HG03469 (cell line): ENCODE results near the gene KCNF1.

Experiments used
- ATAC-seq: cut with Tn5 transposase; IDR thresholded peaks from one replicate; pipeline ENCODE4 v1.9.1; 2021; ENCODE audit warnings: mild to moderate bottlenecking, moderate library complexity, moderate number of reproducible peaks; ENCODE audit not compliant: unreplicated experiment

KCNF1 gene

GRCh38 chr2:10879624-10880585, 31.8 kb upstream of the KCNF1 start:
- ATAC-seq = no peak

DNA sequence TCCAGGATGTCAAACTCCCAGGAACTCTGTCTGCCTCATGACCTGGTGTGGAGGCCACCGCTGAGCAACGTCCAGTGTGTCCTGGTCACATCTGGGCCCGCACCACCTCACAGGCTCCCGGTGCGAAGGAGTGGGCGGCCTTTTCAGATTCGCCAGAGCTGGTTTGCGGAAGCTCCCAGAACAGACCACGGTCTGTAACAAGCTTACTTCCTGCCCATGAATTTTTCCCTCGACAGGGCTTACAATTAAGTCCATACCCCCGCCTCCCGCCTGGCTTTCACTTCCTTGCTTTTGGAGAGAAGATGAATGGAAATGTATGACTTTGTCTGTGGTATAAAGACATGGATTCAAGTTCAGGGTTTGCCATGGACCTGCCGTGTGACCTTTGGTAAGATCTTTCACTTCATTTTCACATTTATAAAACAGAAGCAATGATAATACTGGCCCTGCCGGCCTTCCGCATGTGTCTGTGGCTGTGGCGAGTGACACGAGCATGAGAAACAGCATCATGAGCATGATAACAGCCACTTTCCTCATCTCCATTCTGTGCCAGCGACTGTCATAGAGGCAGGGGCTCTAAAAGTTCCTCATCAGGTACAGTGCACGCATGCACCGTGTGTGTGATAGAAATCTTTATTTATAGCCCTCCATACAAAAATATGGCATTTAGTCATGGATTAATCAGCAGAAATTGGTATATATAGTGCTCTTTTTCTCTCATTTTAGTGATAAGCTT, 31.0 kb upstream of the KCNF1 start:
- no peak for ATAC-seq

DNA sequence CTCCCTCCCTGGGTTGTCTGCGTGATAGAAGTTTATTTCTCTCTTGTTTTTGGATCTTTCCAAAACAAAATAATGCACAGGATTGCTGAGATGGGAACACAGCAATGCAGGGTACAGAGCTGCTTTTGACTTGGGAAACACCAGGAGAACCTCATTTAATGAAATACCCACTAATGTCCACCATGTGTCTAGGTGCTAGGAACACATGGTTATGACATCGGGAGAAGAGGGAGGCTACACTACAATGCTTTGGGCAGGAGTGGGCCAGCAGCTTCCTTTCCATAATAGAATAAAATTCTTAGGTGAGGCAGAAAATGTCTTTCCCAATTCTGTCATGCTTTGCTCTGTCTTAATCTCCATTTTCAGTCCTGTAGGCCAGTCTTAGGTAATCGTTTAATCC, 29.2 kb upstream of the KCNF1 start:
- ATAC-seq = no peak

- no peak for ATAC-seq
These were observed 28.7 kb upstream of the KCNF1 start for GRCh38 chr2:10883066-10883465.

GRCh38 chr2:10883801-10884478, 27.8 kb upstream of the KCNF1 start:
- ATAC-seq = no peak

DNA sequence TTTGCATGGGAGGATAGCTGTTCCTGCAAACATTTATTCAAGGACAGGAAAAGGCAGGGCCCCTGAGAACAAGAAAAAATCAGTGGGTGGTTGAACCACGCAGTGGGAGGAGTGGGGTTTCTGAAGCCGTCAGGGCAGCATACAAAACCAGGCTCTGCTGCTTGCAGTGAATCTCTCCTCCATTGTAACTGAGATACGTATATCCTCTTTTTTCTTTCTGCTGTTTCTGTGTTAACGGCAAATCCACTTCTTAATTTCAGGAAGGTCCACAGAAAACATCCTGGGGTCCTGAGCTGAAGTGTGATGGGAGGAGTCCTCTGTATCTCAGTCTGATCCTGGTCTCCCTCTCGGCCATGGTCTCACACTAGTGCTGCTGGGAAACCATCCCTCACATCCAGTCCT, 27.2 kb upstream of the KCNF1 start:
- ATAC-seq = no peak

- ATAC-seq = no peak
These were observed 26.5 kb upstream of the KCNF1 start for GRCh38 chr2:10885094-10885860.

DNA sequence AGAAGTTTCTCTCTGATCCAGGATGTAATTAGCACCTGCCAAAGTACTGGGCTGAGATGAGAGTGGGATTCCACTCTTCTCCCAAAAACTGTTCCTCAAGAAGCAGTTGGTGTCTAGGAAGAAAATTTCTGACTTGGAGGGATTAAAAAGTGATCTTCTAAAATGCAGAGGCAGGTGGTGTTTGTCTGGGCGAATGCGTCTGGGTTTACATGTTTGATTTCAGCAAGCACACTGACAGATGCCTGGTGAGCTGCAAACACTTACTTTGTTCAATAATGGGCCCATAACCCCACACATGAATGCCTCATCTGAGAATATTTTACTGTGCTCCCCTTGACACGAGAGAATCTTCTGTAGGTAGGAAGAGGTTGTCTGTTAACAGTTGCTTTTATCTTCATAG, 24.3 kb upstream of the KCNF1 start:
- no peak for ATAC-seq

- no peak for ATAC-seq
These were observed 22.0 kb upstream of the KCNF1 start for GRCh38 chr2:10889651-10890215.

GRCh38 chr2:10890706-10891270, 20.9 kb upstream of the KCNF1 start:
- ATAC-seq = no peak

GRCh38 chr2:10891390-10891789, 20.3 kb upstream of the KCNF1 start:
- no peak for ATAC-seq

DNA sequence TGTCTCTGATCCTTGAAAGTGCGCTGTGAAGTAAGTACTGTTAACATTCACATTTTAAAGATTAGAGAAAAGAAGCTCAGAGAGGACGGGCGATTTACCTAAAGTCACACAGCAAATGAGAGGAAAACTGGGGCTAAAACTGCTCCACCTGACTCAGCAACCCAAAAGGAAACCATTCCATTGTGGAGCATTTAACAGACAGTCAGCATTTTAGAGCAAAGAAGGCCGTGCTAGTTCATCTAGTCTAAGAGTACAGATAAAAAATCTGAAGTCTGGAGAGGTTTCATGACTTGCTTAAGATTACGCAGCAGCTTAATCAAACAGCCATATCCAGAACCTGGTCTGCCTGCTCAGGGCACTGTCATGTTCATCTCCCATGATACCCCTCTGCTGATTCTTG, 19.9 kb upstream of the KCNF1 start:
- no peak for ATAC-seq

- no peak for ATAC-seq
These were observed 19.4 kb upstream of the KCNF1 start for GRCh38 chr2:10892316-10892715.

- ATAC-seq = no peak
These were observed 18.9 kb upstream of the KCNF1 start for GRCh38 chr2:10892796-10893350.

DNA sequence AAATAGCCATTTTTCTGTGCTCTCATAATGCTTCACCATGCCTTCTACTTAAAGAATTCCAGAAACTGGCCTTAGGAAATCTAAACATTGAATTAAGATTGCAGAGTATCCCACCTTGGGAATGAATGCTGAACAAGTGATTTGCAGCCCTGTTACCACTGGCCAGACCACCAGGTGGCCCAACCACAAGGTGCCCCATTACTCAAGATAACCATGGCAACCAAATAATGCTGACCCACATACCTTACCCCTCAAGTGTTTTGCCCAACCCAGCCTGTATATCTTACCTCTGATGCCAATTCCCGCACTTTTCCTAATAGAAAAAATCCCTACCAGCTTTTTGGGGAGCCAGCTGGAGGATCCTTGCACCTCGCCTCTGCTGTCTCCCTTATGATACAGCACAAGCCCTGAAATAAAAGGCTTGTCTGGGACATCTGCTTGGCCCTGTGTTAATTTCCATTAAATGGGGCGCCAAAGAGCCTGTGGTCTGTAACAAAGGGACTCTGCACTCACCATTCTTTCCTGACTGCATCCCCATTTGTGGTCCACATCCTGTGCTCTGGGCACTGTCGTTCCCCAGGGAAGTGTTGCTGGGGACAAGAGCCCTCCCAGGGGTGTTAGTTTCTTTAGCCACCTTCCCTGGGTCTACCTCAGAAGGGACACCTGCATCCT, 17.3 kb upstream of the KCNF1 start:
- no peak for ATAC-seq

DNA sequence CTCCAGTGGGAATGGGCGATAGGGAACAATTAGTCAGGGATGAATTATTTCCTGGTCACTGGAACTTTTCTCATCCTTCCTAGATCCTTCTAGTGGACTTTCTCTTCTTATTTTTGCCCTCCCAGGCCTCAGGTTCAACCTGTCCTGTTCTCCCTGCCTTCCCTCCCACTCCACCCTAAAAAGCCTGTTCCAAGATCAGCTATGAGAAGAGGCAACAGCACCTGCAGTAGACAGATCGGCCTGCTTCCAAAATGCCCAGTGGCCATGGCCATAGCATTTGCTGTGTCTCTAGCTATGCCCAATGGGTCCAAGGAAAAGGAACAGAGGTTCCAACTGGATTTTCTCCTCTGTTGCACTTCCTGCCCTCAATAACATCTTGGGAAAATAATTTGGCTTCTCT, 16.5 kb upstream of the KCNF1 start:
- no peak for ATAC-seq

- ATAC-seq = no peak
These were observed 13.8 kb upstream of the KCNF1 start for GRCh38 chr2:10897956-10898355.

- no peak for ATAC-seq
These were observed 11.3 kb upstream of the KCNF1 start for GRCh38 chr2:10900216-10901109.
